GM21526 (cell line): Measurements from ENCODE around the gene SUGT1.
"Not testable (repeated sequence)": the region's sequence is repeated elsewhere in the genome, so short reads cannot be mapped to it uniquely, and the experiment has no call there.

Experiments used
- ATAC-seq: cut with Tn5 transposase; IDR thresholded peaks from one replicate; pipeline ENCODE4 v1.9.1; 2021; ENCODE audit warnings: moderate library complexity; ENCODE audit not compliant: unreplicated experiment, low FRiP score

Gene SUGT1

GRCh38 chr13:52665325-52665724, 12.7 kb downstream of the SUGT1 start:
- no peak for ATAC-seq

- ATAC-seq: no peak
These were observed 17.0 kb downstream of the SUGT1 start for GRCh38 chr13:52669677-52670076.

GRCh38 chr13:52670726-52671125, 18.1 kb downstream of the SUGT1 start:
- no peak for ATAC-seq

GRCh38 chr13:52673465-52673864, 20.8 kb downstream of the SUGT1 start:
- no peak for ATAC-seq

- no peak for ATAC-seq
These were observed 25.2 kb downstream of the SUGT1 start for GRCh38 chr13:52677823-52678222.

- not testable (repeated sequence) for ATAC-seq
These were observed 33.2 kb downstream of the SUGT1 start for GRCh38 chr13:52685806-52686205.

GRCh38 chr13:52686376-52686775, 33.7 kb downstream of the SUGT1 start:
- no peak for ATAC-seq

GRCh38 chr13:52695856-52696255, 43.2 kb downstream of the SUGT1 start:
- no peak for ATAC-seq

- ATAC-seq: no peak
These were observed 43.9 kb downstream of the SUGT1 start for GRCh38 chr13:52696566-52696965.

GRCh38 chr13:52701728-52702465, 49.3 kb downstream of the SUGT1 start:
- no peak for ATAC-seq

GRCh38 chr13:52703482-52703881, 50.8 kb downstream of the SUGT1 start:
- ATAC-seq: no peak

GRCh38 chr13:52706081-52706480, 53.4 kb downstream of the SUGT1 start:
- ATAC-seq: no peak

GRCh38 chr13:52707375-52707774, 54.7 kb downstream of the SUGT1 start:
- ATAC-seq: no peak

- ATAC-seq: not testable (repeated sequence)
These were observed 55.6 kb downstream of the SUGT1 start for GRCh38 chr13:52708266-52708665.

GRCh38 chr13:52711286-52711685, 58.6 kb downstream of the SUGT1 start:
- ATAC-seq: no peak

- no peak for ATAC-seq
These were observed 59.7 kb downstream of the SUGT1 start for GRCh38 chr13:52712385-52712784.

GRCh38 chr13:52713894-52714293, 61.3 kb downstream of the SUGT1 start:
- no peak for ATAC-seq

- ATAC-seq: not testable (repeated sequence)
These were observed 68.3 kb downstream of the SUGT1 start for GRCh38 chr13:52720904-52721303.

GRCh38 chr13:52721356-52721755, 68.7 kb downstream of the SUGT1 start:
- not testable (repeated sequence) for ATAC-seq

GRCh38 chr13:52723181-52723580, 70.5 kb downstream of the SUGT1 start:
- no peak for ATAC-seq

- ATAC-seq: no peak
These were observed 72.7 kb downstream of the SUGT1 start for GRCh38 chr13:52725302-52725701.

- ATAC-seq: no peak
These were observed 73.6 kb downstream of the SUGT1 start for GRCh38 chr13:52726258-52726657.
